Stomach (tissue), 4 donors: ENCODE data around the gene BOLA1.

Experiments used
- EP300 ChIP-seq: sonication (generic); formaldehyde crosslinking; IDR thresholded peaks from one replicate; pipeline ENCODE4 v1.6.1; 2017; ENCODE audit warnings: antibody characterized with exemption
- POLR2A ChIP-seq, 4 donors: fragments of 450-650 bp; IDR thresholded peaks; one replicate each; pipeline ENCODE4 v1.6.1; 2016; ENCODE audit warnings: antibody characterized with exemption in 4 of 4, control low read depth in 2 of 4, mild to moderate bottlenecking in 1 of 4, moderate library complexity in 1 of 4
- POLR2AphosphoS5 ChIP-seq, 3 donors: sonication (generic); formaldehyde crosslinking; IDR thresholded peaks; one replicate each; pipeline ENCODE4 v1.6.1; 2016; ENCODE audit warnings: antibody characterized with exemption in 3 of 3
- TF ChIP-seq, protein P1 (sequence below), 7 experiments: fragments of 450-650 bp in 4 of 7; fragments of 200-600 bp in 3 of 7; sonication (generic) in 3 of 7; IDR thresholded peaks; one replicate each; pipeline ENCODE4 v1.5.1; 2016 to 2019; ENCODE audit warnings: antibody characterized with exemption in 7 of 7, control low read depth in 2 of 7, mild to moderate bottlenecking in 1 of 7

DNA sequence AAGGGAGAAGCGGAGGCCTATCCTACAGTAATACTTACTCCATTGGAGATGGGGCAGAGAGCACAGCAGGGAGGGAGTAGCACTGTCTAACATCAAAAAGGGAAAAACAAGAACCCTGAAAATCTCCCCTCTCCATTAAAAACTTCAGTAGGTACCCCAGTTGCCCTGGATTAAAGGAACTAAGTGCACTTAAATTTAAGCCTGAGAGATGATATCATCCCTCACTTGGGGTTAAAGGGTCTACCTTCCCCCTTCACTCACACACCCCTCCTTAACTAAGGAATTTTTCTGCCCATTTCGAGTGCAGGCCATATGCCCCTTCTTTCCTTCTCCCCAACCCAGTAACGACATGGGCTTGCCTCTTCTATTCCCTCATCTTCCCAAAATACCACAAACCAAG is 41.1 kb downstream of the BOLA1 start:
- TF ChIP-seq, protein P1, sequence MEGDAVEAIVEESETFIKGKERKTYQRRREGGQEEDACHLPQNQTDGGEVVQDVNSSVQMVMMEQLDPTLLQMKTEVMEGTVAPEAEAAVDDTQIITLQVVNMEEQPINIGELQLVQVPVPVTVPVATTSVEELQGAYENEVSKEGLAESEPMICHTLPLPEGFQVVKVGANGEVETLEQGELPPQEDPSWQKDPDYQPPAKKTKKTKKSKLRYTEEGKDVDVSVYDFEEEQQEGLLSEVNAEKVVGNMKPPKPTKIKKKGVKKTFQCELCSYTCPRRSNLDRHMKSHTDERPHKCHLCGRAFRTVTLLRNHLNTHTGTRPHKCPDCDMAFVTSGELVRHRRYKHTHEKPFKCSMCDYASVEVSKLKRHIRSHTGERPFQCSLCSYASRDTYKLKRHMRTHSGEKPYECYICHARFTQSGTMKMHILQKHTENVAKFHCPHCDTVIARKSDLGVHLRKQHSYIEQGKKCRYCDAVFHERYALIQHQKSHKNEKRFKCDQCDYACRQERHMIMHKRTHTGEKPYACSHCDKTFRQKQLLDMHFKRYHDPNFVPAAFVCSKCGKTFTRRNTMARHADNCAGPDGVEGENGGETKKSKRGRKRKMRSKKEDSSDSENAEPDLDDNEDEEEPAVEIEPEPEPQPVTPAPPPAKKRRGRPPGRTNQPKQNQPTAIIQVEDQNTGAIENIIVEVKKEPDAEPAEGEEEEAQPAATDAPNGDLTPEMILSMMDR (IDR thresholded peaks at IDR 0.05), result no peak
- no peak for TF ChIP-seq POLR2AphosphoS5 (IDR thresholded peaks at IDR 0.05)
- TF ChIP-seq EP300, result no peak
- TF ChIP-seq POLR2A (IDR thresholded peaks at IDR 0.05), result no peak
